B cell (primary cell): Measurements from ENCODE around the gene SPTB. TPM values are rescaled to one million over a fixed set of nuclear protein-coding genes. Genes with fewer than 3 reads are reported as not detected.

ENCODE experiments used
- ATAC-seq: fragments of 200-7000 bp; cut with Tn5 transposase; one replicate; pipeline ENCODE4 v1.10.0; 2021; ENCODE audit warnings: low read depth, mild to moderate bottlenecking, moderate number of reproducible peaks, moderate library complexity
- CTCF ChIA-PET: fragments of 350-600 bp; sonication (Branson Sonifier 250); formaldehyde crosslinking; loops from one replicate; lab custom pipeline; 2021; ENCODE audit warnings: antibody characterized with exemption, inconsistent platforms; lab: Charles Lee
- POLR2A ChIA-PET: fragments of 350-600 bp; sonication (Branson Sonifier 250); formaldehyde crosslinking; loops from one replicate; lab custom pipeline; 2021; ENCODE audit warnings: antibody characterized with exemption; lab: Charles Lee
- DNase-seq: peaks from one replicate; pipeline ENCODE4 v3.0.0; 2013
- H2AFZ ChIP-seq: 2 replicates; pipeline ENCODE4 v1.6.1; 2012; ENCODE audit warnings: mild to moderate bottlenecking, low read depth, low read length; ENCODE audit not compliant: insufficient read depth, poor library complexity, severe bottlenecking
- H3K27ac ChIP-seq, 2 donors: 1 replicate in 1 of 2; 2 replicates in 1 of 2; pipeline ENCODE4 v1.5.1; 2012 to 2013; ENCODE audit warnings: low read length in 2 of 2, mild to moderate bottlenecking in 2 of 2, moderate library complexity in 1 of 2
- H3K27me3 ChIP-seq, 4 experiments: fragments of 200-600 bp in 1 of 4; sonication (generic) in 1 of 4; replicated peaks in 1 of 4; 1 replicate in 2 of 4; 2 replicates in 2 of 4; pipeline versions ENCODE4 v1.6.1 to v1.7.0; 2013 to 2016; ENCODE audit warnings: low read length in 3 of 4, mild to moderate bottlenecking in 2 of 4, mixed read lengths in 1 of 4, moderate library complexity in 1 of 4; ENCODE audit not compliant: insufficient read depth in 4 of 4, control insufficient read depth in 3 of 4; ENCODE audit errors: control extremely low read depth in 1 of 4
- H3K36me3 ChIP-seq, 2 experiments: replicated peaks in 1 of 2; 1 replicate in 1 of 2; 2 replicates in 1 of 2; pipeline versions ENCODE4 v1.6.1 to v1.7.1; 2013; ENCODE audit warnings: low read length in 1 of 2; ENCODE audit not compliant: insufficient read depth in 2 of 2, control insufficient read depth in 1 of 2; ENCODE audit errors: control extremely low read depth in 1 of 2, extremely low read depth in 1 of 2
- H3K4me1 ChIP-seq, 2 donors: fragments of 200-600 bp in 1 of 2; sonication (generic) in 1 of 2; 1 replicate in 1 of 2; 2 replicates in 1 of 2; pipeline versions ENCODE4 v1.5.1 to v1.6.1; 2013 to 2017; ENCODE audit warnings: low read length in 2 of 2; ENCODE audit not compliant: control insufficient read depth in 2 of 2, insufficient read depth in 2 of 2
- H3K4me2 ChIP-seq: replicated peaks from 2 replicates; pipeline ENCODE3; 2012; ENCODE audit warnings: mild to moderate bottlenecking, low read depth, low read length; ENCODE audit not compliant: poor library complexity, severe bottlenecking
- H3K4me3 ChIP-seq, 5 experiments: fragments of 200-600 bp in 1 of 5; sonication (generic) in 1 of 5; 1 replicate in 3 of 5; 2 replicates in 2 of 5; pipeline versions ENCODE4 v1.5.1 to v1.7.0; 2011 to 2016; ENCODE audit warnings: low read length in 4 of 5, mild to moderate bottlenecking in 4 of 5, low read depth in 2 of 5, control low read depth in 1 of 5, moderate library complexity in 1 of 5; ENCODE audit not compliant: insufficient read depth in 1 of 5; ENCODE audit errors: control extremely low read depth in 1 of 5, extremely low read depth in 1 of 5
- H3K79me2 ChIP-seq: fragments of 200-600 bp; sonication (generic); one replicate; pipeline ENCODE4 v1.6.0; 2016; ENCODE audit warnings: low read length; ENCODE audit not compliant: control insufficient read depth, insufficient read depth
- H3K9ac ChIP-seq: fragments of 200-600 bp; sonication (generic); 2 replicates; pipeline ENCODE4 v1.6.1; 2017; ENCODE audit warnings: mild to moderate bottlenecking, low read length, moderate library complexity
- H3K9me3 ChIP-seq, 3 donors: one replicate each; pipeline versions ENCODE4 v1.6.1 to v1.7.1; 2013; ENCODE audit warnings: low read length in 2 of 3; ENCODE audit not compliant: control insufficient read depth in 2 of 3, insufficient read depth in 1 of 3; ENCODE audit errors: control extremely low read depth in 1 of 3
- H4K20me1 ChIP-seq: 2 replicates; pipeline ENCODE4 v1.6.0; 2012; ENCODE audit warnings: mild to moderate bottlenecking, low read length; ENCODE audit not compliant: insufficient read depth, control insufficient read depth, poor library complexity, severe bottlenecking
- H3K27ac Mint-ChIP-seq: one replicate; pipeline ENCODE4 v1.8.0; 2021; ENCODE audit warnings: mixed read lengths
- H3K27me3 Mint-ChIP-seq: one replicate; pipeline ENCODE4 v1.8.0; 2021; ENCODE audit warnings: mixed read lengths
- H3K4me1 Mint-ChIP-seq: one replicate; pipeline ENCODE4 v1.8.0; 2021; ENCODE audit warnings: mixed read lengths
- H3K4me3 Mint-ChIP-seq: one replicate; pipeline ENCODE4 v1.8.0; 2021; ENCODE audit warnings: mixed read lengths
- H3K9me3 Mint-ChIP-seq: one replicate; pipeline ENCODE4 v1.8.0; 2022; ENCODE audit warnings: mixed read lengths; ENCODE audit not compliant: insufficient read depth
- EZH2 ChIP-seq: IDR thresholded peaks from 2 replicates; pipeline ENCODE4 v1.6.1; 2012; ENCODE audit warnings: borderline replicate concordance, low read depth, mild to moderate bottlenecking, moderate library complexity, low read length; ENCODE audit not compliant: insufficient read depth, poor library complexity, severe bottlenecking
- WGBS: methylation state at CpG from one replicate; pipeline ENCODE4 v1.1.5; 2013; ENCODE audit warnings: missing lambda C conversion rate; ENCODE audit not compliant: insufficient coverage; 5-methylcytosine and 5-hydroxymethylcytosine counted together
- intact Hi-C: fragments of 100-400 bp; cut with micrococcal nuclease; formaldehyde crosslinking; loops from one replicate; pipeline ENCODE4 v1.10.0; 2022
- polyA plus RNA-seq: library from polyadenylated mRNA; depleted of rRNA; stranded (reverse); fragments of >200 nt; gene quantifications from 2 replicates; pipeline ENCODE4 v1.2.3, GENCODE V29; 2012
- total RNA-seq, 2 donors: library from RNA; stranded (reverse); fragments of 120-200 nt in 1 of 2; gene quantifications; 1 replicate in 1 of 2; 2 replicates in 1 of 2; pipeline versions ENCODE4 v1.2.3 to v1.2.4, GENCODE V29; 2013 to 2022
- TF ChIP-seq, protein P1 (sequence below): fragments of 200-600 bp; IDR thresholded peaks from one replicate; pipeline ENCODE4 v1.8.0; 2022; ENCODE audit warnings: antibody characterized with exemption, mild to moderate bottlenecking

Gene SPTB
- total and polyA plus RNA-seq, 2 donors (not counting 1 experiment from before 2014, with no cell fraction given): 0.12 TPM; not detected in 1

DNA sequence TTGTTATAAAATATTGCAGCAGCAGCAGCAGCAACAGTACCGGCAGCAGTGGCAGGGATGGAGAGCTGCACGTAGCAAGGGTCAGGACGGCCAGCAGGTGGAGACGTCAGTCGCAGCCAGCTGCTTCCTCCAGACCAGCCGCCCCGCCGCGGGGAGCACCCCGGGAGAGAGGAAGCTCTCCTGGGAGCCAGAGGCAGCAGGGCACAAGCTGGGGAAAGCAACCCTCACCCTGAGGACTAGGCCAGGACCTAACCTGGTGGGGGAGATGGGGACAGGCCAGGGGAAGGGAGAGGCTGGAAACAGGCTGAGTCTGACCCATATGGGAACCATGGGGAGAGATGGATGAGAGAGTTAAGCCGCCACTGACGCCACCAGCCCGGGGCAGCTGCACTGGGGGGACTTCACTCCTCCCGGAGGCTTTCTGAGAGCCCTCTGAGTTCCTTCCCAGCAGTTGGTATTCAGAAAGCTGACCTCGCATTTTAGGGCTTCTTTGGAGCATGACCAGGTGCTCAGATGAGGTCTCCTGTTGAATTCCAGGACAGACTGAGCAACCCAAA, 56.3 kb downstream of the SPTB start:
- H3K4me1 ChIP-seq: peaks cover 6 to 7% of the 10 kb centered on the region in 2 donors
- H3K27me3 ChIP-seq: peaks cover 0 to 15% (median 3%) of the 10 kb centered on the region in 4 experiments
- CTCF ChIA-PET: interaction anchor here (0.8 to 2.7 kb wide), 27 partner anchors 9 to 197 kb away, joined by 3 to 105 read pairs (median 4); partner anchors contain the start of gene CHURC1
- ATAC-seq (peak; percentile 78), DNase-seq (peak; percentile 67)
- POLR2A ChIA-PET: no interaction called here
- 11% methylated on average over 15 of the region's 15 CpGs for WGBS
- intact Hi-C loops: loop anchor here (5.0 kb wide), 1 partner anchor 69 kb away; no protein-coding TSS in a partner anchor
- no peak overlapping the region for H3K4me3 Mint-ChIP-seq
- peak overlapping the region; percentile 66 for H2AFZ ChIP-seq
- no peaks in the 10 kb centered on the region for H3K79me2 ChIP-seq
- H3K27ac ChIP-seq: no peak overlapping the region
- no peaks in the 10 kb centered on the region for H3K9me3 Mint-ChIP-seq
- no peaks in the 10 kb centered on the region for H3K9me3 ChIP-seq
- peaks cover 6% of the 10 kb centered on the region for H3K4me1 Mint-ChIP-seq
- no peak overlapping the region for H3K9ac ChIP-seq
- H3K27me3 Mint-ChIP-seq: peaks cover 54% of the 10 kb centered on the region
- no peaks in the 10 kb centered on the region for H4K20me1 ChIP-seq
- H3K27ac Mint-ChIP-seq: no peak overlapping the region
- no peaks in the 10 kb centered on the region for H3K36me3 ChIP-seq
- H3K4me2 ChIP-seq: peak overlapping the region; percentile 61
- no peak for TF ChIP-seq EZH2
- TF ChIP-seq, protein P1, sequence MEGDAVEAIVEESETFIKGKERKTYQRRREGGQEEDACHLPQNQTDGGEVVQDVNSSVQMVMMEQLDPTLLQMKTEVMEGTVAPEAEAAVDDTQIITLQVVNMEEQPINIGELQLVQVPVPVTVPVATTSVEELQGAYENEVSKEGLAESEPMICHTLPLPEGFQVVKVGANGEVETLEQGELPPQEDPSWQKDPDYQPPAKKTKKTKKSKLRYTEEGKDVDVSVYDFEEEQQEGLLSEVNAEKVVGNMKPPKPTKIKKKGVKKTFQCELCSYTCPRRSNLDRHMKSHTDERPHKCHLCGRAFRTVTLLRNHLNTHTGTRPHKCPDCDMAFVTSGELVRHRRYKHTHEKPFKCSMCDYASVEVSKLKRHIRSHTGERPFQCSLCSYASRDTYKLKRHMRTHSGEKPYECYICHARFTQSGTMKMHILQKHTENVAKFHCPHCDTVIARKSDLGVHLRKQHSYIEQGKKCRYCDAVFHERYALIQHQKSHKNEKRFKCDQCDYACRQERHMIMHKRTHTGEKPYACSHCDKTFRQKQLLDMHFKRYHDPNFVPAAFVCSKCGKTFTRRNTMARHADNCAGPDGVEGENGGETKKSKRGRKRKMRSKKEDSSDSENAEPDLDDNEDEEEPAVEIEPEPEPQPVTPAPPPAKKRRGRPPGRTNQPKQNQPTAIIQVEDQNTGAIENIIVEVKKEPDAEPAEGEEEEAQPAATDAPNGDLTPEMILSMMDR: peak; percentile 71
- no peak overlapping the region for H3K4me3 ChIP-seq

DNA sequence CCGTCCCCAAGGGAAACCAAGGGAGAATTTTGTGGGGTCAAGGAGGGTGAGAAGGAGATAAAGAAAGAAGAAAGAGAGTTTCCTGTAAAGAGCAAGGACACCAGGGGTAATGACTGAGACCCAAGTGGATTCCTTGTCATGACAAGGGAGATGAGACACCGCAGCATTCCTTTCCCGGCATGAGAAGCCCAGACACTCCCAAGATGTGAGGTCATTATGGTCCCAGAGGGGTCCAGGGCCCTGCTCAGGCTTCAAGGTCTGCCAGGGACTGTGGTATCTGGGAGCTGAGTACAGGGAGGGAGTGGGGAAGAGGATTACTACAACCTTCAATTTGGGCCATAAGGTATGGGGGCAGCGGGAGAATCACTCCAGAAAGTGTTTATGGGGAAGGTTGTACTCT, 58.1 kb downstream of the SPTB start:
- Mint-ChIP-seq H3K9me3 (no peaks in the 10 kb centered on the region), H3K27ac (no peak overlapping the region), H3K27me3 (peaks cover 44% of the 10 kb centered on the region), H3K4me1 (peaks cover 6% of the 10 kb centered on the region), H3K4me3 (no peak overlapping the region)
- Histone ChIP-seq H3K4me1 (peaks cover 6 to 7% of the 10 kb centered on the region in 2 donors), H3K4me3 (no peak overlapping the region), H3K27ac (no peak overlapping the region), H3K9me3 (no peaks in the 10 kb centered on the region), H3K27me3 (peaks cover 0 to 15% (median 3%) of the 10 kb centered on the region in 4 experiments), H3K36me3 (no peaks in the 10 kb centered on the region), H3K9ac (no peak overlapping the region), H2AFZ (no peak overlapping the region), H3K79me2 (no peaks in the 10 kb centered on the region), H4K20me1 (no peaks in the 10 kb centered on the region), H3K4me2 (no peak overlapping the region)
- WGBS: 100% methylated on average over 3 of the region's 4 CpGs
- intact Hi-C loops: loop anchor here (5.0 kb wide), 1 partner anchor 71 kb away; no protein-coding TSS in a partner anchor
- CTCF ChIA-PET: no interaction called here
- ATAC-seq (no peak), DNase-seq (no peak)
- POLR2A ChIA-PET: no interaction called here
- no peak for TF ChIP-seq EZH2
- TF ChIP-seq, protein P1: no peak
